Gastroesophageal sphincter (tissue), 3 donors: Measurements from ENCODE around the gene MT4.

Experiments
- EP300 ChIP-seq: sonication (generic); formaldehyde crosslinking; IDR thresholded peaks from one replicate; pipeline ENCODE4 v1.6.1; 2017; ENCODE audit warnings: antibody characterized with exemption, mild to moderate bottlenecking
- POLR2A ChIP-seq, 2 donors: fragments of 450-650 bp; IDR thresholded peaks; one replicate each; pipeline ENCODE4 v1.6.1; 2017; ENCODE audit warnings: antibody characterized with exemption in 2 of 2, mild to moderate bottlenecking in 2 of 2, moderate library complexity in 1 of 2
- POLR2AphosphoS5 ChIP-seq: sonication (generic); formaldehyde crosslinking; IDR thresholded peaks from one replicate; pipeline ENCODE4 v1.6.1; 2017; ENCODE audit warnings: antibody characterized with exemption
- TF ChIP-seq, protein P1 (sequence below), 4 experiments: fragments of 200-600 bp in 2 of 4; fragments of 450-650 bp in 2 of 4; sonication (generic) in 1 of 4; IDR thresholded peaks; one replicate each; pipeline ENCODE4 v1.5.1; 2017 to 2019; ENCODE audit warnings: antibody characterized with exemption in 4 of 4, mild to moderate bottlenecking in 2 of 4, moderate library complexity in 2 of 4

DNA sequence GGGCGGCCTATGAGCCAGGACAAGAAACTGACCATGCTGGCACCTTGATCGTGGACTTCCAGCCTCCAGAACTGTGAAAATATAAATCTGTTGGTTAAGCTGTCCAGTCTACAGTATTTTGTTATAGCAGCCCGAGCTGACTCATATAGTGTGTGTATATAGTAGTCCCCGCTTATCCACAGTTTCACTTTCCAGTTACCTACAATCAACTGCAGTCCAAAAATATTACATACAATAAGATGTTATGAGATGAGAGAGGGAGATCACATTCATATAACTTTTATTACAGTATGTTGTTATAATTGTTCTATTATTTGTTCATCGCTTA, 29.4 kb downstream of the MT4 start:
- TF ChIP-seq EP300, result no peak
- TF ChIP-seq, protein P1, sequence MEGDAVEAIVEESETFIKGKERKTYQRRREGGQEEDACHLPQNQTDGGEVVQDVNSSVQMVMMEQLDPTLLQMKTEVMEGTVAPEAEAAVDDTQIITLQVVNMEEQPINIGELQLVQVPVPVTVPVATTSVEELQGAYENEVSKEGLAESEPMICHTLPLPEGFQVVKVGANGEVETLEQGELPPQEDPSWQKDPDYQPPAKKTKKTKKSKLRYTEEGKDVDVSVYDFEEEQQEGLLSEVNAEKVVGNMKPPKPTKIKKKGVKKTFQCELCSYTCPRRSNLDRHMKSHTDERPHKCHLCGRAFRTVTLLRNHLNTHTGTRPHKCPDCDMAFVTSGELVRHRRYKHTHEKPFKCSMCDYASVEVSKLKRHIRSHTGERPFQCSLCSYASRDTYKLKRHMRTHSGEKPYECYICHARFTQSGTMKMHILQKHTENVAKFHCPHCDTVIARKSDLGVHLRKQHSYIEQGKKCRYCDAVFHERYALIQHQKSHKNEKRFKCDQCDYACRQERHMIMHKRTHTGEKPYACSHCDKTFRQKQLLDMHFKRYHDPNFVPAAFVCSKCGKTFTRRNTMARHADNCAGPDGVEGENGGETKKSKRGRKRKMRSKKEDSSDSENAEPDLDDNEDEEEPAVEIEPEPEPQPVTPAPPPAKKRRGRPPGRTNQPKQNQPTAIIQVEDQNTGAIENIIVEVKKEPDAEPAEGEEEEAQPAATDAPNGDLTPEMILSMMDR (IDR thresholded peaks at IDR 0.05), result no peak
- TF ChIP-seq POLR2AphosphoS5, result no peak
- no peak for TF ChIP-seq POLR2A (IDR thresholded peaks at IDR 0.05)
